GM21360 (cell line): ENCODE data around the gene WFDC10A.
"Not testable (repeated sequence)": the region's sequence is repeated elsewhere in the genome, so short reads cannot be mapped to it uniquely, and the experiment has no call there.

Experiments
- ATAC-seq: cut with Tn5 transposase; IDR thresholded peaks from one replicate; pipeline ENCODE4 v1.9.1; 2021; ENCODE audit warnings: mild to moderate bottlenecking, moderate library complexity; ENCODE audit not compliant: unreplicated experiment

The WFDC10A gene

GRCh38 chr20:45647441-45648050, 18.0 kb downstream of the WFDC10A start:
- ATAC-seq = no peak

- no peak for ATAC-seq
Observed at GRCh38 chr20:45649312-45649863, 19.8 kb downstream of the WFDC10A start.

GRCh38 chr20:45651726-45652125, 22.2 kb downstream of the WFDC10A start:
- ATAC-seq = not testable (repeated sequence)

GRCh38 chr20:45657038-45657437, 27.5 kb downstream of the WFDC10A start:
- not testable (repeated sequence) for ATAC-seq

- no peak for ATAC-seq
Observed at GRCh38 chr20:45670139-45670538, 40.6 kb downstream of the WFDC10A start, which contains the start of gene WFDC11. Gene WFDC11 (minus strand): TSS chr20:45670239. CDS start chr20:45650600, 19,639 bp downstream.

GRCh38 chr20:45672765-45673164, 43.2 kb downstream of the WFDC10A start:
- no peak for ATAC-seq

- ATAC-seq = no peak
Observed at GRCh38 chr20:45679650-45680049, 50.1 kb downstream of the WFDC10A start.
